ENCODE measurements around the gene SAMD7. TPM values are rescaled to one million over a fixed set of nuclear protein-coding genes. Genes with fewer than 3 reads are reported as not detected.

Gene SAMD7
- polyA plus RNA-seq, 1 donor (not counting 4 experiments of a cell fraction or from before 2014, with no cell fraction given) = not detected

DNA sequence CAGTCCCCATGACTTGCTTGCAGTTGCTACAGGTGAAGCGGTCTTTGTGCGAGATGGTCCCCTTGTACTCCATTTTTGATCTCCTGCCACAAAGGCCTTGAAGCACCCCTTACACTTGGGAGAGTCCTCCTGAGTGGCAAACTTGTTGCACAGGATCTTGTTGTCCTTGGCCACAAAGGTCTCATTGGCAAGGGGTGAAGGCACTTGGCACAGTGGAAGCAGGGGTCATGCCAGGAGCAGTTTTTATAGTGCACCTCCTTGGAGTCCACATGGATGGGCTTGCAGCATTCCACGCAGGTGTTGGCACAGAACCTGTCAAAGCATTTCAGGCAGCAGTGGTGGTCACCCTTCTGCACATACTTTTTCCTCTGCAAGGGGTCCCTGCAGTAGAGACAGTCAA lies 35.0 kb downstream of the SAMD7 start:
- no peaks in the 10 kb centered on the region for H4K20me1 ChIP-seq (ENCODE audit: control insufficient read depth, extremely low read depth, insufficient read depth, low read length)
- FAIRE-seq = no peak

DNA sequence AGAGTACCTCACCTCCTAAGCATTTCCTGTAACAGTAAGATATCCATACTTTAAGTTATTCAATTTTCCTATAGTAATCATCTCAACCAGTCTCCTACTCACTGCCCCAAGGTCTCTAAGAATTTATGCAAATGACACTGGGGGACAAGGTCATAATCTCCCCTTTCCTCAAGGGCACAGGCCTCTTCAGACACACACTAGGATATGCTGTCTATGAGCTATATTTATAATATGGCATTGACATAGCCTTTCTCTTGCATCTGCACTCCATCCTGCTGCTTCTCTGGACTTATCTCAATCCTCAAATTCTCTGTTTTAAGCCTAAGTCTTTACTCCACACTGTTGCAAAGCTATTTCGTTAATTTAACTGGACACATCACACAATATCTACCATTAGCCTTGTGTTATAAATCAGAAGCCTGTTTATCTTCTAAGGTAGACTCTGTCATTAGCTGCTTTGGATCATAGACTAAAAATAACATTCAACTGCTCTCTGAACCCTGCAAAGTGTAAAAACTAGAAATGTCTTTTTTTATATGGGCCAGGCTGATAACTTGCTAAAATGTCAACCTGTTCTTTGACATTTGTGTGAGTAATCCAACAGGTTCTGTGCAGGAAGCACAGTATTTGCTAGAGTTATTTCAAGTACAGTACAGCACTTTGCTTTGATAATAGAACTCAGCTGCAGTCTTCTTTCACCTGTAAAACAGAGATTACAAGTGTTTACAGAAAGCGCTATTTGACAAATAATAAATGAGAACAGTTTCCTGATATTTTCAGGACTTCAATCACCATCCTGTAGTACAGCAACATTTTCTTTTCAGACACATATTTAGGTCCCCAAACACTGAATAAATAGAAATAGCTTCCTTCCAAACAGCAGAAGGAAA lies 37.4 kb downstream of the SAMD7 start:
- H3K4me1 ChIP-seq (ENCODE audit: control insufficient read depth, extremely low read depth, insufficient read depth, low read length) = no peaks in the 10 kb centered on the region
- H3K9me1 ChIP-seq (ENCODE audit: control insufficient read depth, extremely low read depth, insufficient read depth, low read length) = no peaks in the 10 kb centered on the region
- H2AFZ ChIP-seq (ENCODE audit: control insufficient read depth, low read length) = no peak overlapping the region
- DNase-seq (ENCODE audit: low read depth, low spot score) (no peak), FAIRE-seq (no peak)
- no peaks in the 10 kb centered on the region for H3K9me3 ChIP-seq (ENCODE audit: control insufficient read depth, low read depth, low read length)
- dilution Hi-C loops (cut with MboI; ENCODE audit: extremely low pct_ligation_motif_present, low sequenced_read_pairs) = no loop called here
- H4K20me1 ChIP-seq (ENCODE audit: control insufficient read depth, extremely low read depth, insufficient read depth, low read length) = no peaks in the 10 kb centered on the region
- no peaks in the 10 kb centered on the region for H3K79me2 ChIP-seq (ENCODE audit: control insufficient read depth, insufficient read depth, low read length)
- H3K27ac ChIP-seq (ENCODE audit: control insufficient read depth, insufficient read depth, low read length) = no peak overlapping the region
- no peak overlapping the region for H3K9ac ChIP-seq (ENCODE audit: control insufficient read depth, extremely low read depth, insufficient read depth, low read length)
- H3K27me3 ChIP-seq (ENCODE audit: control insufficient read depth, extremely low read depth, insufficient read depth, low read length) = peaks cover 10% of the 10 kb centered on the region
- H3K4me3 ChIP-seq (ENCODE audit: control insufficient read depth in 2 of 3, extremely low read depth in 1 of 3, insufficient read depth in 2 of 3, low read depth in 1 of 3, low read length in 3 of 3) = no peak overlapping the region
- TF ChIP-seq EZH2 (IDR thresholded peaks at IDR 0.05; ENCODE audit: low read length) = no peak
- TF ChIP-seq, protein P1, sequence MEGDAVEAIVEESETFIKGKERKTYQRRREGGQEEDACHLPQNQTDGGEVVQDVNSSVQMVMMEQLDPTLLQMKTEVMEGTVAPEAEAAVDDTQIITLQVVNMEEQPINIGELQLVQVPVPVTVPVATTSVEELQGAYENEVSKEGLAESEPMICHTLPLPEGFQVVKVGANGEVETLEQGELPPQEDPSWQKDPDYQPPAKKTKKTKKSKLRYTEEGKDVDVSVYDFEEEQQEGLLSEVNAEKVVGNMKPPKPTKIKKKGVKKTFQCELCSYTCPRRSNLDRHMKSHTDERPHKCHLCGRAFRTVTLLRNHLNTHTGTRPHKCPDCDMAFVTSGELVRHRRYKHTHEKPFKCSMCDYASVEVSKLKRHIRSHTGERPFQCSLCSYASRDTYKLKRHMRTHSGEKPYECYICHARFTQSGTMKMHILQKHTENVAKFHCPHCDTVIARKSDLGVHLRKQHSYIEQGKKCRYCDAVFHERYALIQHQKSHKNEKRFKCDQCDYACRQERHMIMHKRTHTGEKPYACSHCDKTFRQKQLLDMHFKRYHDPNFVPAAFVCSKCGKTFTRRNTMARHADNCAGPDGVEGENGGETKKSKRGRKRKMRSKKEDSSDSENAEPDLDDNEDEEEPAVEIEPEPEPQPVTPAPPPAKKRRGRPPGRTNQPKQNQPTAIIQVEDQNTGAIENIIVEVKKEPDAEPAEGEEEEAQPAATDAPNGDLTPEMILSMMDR (optimal IDR thresholded peaks at IDR 0.05 in 1 of 3, IDR thresholded peaks at IDR 0.05 in 1 of 3, conservative IDR thresholded peaks at IDR 0.05 in 1 of 3; ENCODE audit: extremely low read depth in 1 of 3, insufficient read depth in 2 of 3, low read length in 3 of 3) = no peak
- no peaks in the 10 kb centered on the region for H3K36me3 ChIP-seq (ENCODE audit: control insufficient read depth in 2 of 2, extremely low read depth in 1 of 2, insufficient read depth in 2 of 2, low read length in 2 of 2)
- no peak overlapping the region for H3K4me2 ChIP-seq (ENCODE audit: control insufficient read depth, extremely low read depth, insufficient read depth, low read depth, low read length)

More for the DNA sequence above, 35.0 kb downstream of the SAMD7 start:
- H2AFZ ChIP-seq (ENCODE audit: control insufficient read depth, low read length) = no peak overlapping the region
- no peaks in the 10 kb centered on the region for H3K79me2 ChIP-seq (ENCODE audit: control insufficient read depth, insufficient read depth, low read length)
- H3K9ac ChIP-seq (ENCODE audit: control insufficient read depth, extremely low read depth, insufficient read depth, low read length) = no peak overlapping the region
- no peak for DNase-seq (ENCODE audit: low read depth, low spot score)
- no peak overlapping the region for H3K4me2 ChIP-seq (ENCODE audit: control insufficient read depth, extremely low read depth, insufficient read depth, low read depth, low read length)
- H3K27ac ChIP-seq (ENCODE audit: control insufficient read depth, insufficient read depth, low read length) = no peak overlapping the region
- peaks cover 10% of the 10 kb centered on the region for H3K27me3 ChIP-seq (ENCODE audit: control insufficient read depth, extremely low read depth, insufficient read depth, low read length)
- no peak for TF ChIP-seq EZH2 (IDR thresholded peaks at IDR 0.05; ENCODE audit: low read length)
- TF ChIP-seq, protein P1 (optimal IDR thresholded peaks at IDR 0.05 in 1 of 3, IDR thresholded peaks at IDR 0.05 in 1 of 3, conservative IDR thresholded peaks at IDR 0.05 in 1 of 3; ENCODE audit: extremely low read depth in 1 of 3, insufficient read depth in 2 of 3, low read length in 3 of 3) = no peak
- no peaks in the 10 kb centered on the region for H3K4me1 ChIP-seq (ENCODE audit: control insufficient read depth, extremely low read depth, insufficient read depth, low read length)
- H3K36me3 ChIP-seq (ENCODE audit: control insufficient read depth in 2 of 2, extremely low read depth in 1 of 2, insufficient read depth in 2 of 2, low read length in 2 of 2) = no peaks in the 10 kb centered on the region
- H3K9me1 ChIP-seq (ENCODE audit: control insufficient read depth, extremely low read depth, insufficient read depth, low read length) = no peaks in the 10 kb centered on the region
- dilution Hi-C loops (cut with MboI; ENCODE audit: extremely low pct_ligation_motif_present, low sequenced_read_pairs) = no loop called here
- no peaks in the 10 kb centered on the region for H3K9me3 ChIP-seq (ENCODE audit: control insufficient read depth, low read depth, low read length)
- H3K4me3 ChIP-seq (ENCODE audit: control insufficient read depth in 2 of 3, extremely low read depth in 1 of 3, insufficient read depth in 2 of 3, low read depth in 1 of 3, low read length in 3 of 3) = no peak overlapping the region
